SK-N-SH (cell line): ENCODE measurements around the gene SPATA6. TPM values are rescaled to one million over a fixed set of nuclear protein-coding genes. Genes with fewer than 3 reads are reported as not detected.

Experiments used
- CTCF ChIA-PET: fragments of 300-600, 350-600 bp; formaldehyde crosslinking; extraction: SDS; loops from one replicate; lab custom pipeline; 2021; lab: Yijun Ruan, JAX
- POLR2A ChIA-PET: fragments of 350-600 bp; sonication (Branson Sonifier 250); formaldehyde crosslinking; extraction: SDS; loops from one replicate; lab custom pipeline; 2020; ENCODE audit warnings: antibody characterized with exemption, inconsistent platforms; lab: Yijun Ruan, JAX
- DNase-seq: peaks from one replicate; pipeline ENCODE4 v3.0.0; 2012
- H2AFZ ChIP-seq: fragments of 200-600 bp; sonication (generic); 2 replicates; pipeline ENCODE4 v1.8.1; 2016; ENCODE audit warnings: antibody characterized with exemption, mild to moderate bottlenecking, low read depth
- H3F3A ChIP-seq: fragments of 200-600 bp; sonication (generic); replicated peaks from 2 replicates; pipeline ENCODE3; 2016; ENCODE audit warnings: antibody characterized with exemption, mild to moderate bottlenecking; ENCODE audit not compliant: insufficient read depth
- H3K27ac ChIP-seq, 2 experiments: fragments of 200-500 bp in 1 of 2; fragments of 200-600 bp in 1 of 2; sonication (Bioruptor generic) in 1 of 2; sonication (generic), shearing (Covaris generic) in 1 of 2; 2 replicates each; pipeline versions ENCODE4 v1.5.1 to v1.6.1; 2014 to 2016; ENCODE audit warnings: low read depth in 2 of 2, inconsistent platforms in 1 of 2, low read length in 1 of 2, mild to moderate bottlenecking in 1 of 2, mixed read lengths in 1 of 2
- H3K27me3 ChIP-seq: fragments of 200-600 bp; sonication (generic), shearing (Covaris generic); 2 replicates; pipeline ENCODE4 v1.6.1; 2016; ENCODE audit warnings: mixed run types; ENCODE audit not compliant: insufficient read depth
- H3K36me3 ChIP-seq, 2 experiments: fragments of 200-500 bp in 1 of 2; fragments of 200-600 bp in 1 of 2; sonication (Bioruptor generic) in 1 of 2; sonication (generic) in 1 of 2; replicated peaks in 1 of 2; 2 replicates each; pipeline versions ENCODE3 to v1.5.1; 2014 to 2016; ENCODE audit warnings: low read length in 1 of 2, mild to moderate bottlenecking in 1 of 2; ENCODE audit not compliant: insufficient read depth in 2 of 2, control insufficient read depth in 1 of 2
- H3K4me1 ChIP-seq, 2 experiments: fragments of 200-500 bp in 1 of 2; fragments of 200-600 bp in 1 of 2; sonication (Bioruptor generic) in 1 of 2; sonication (generic), shearing (Covaris generic) in 1 of 2; 2 replicates each; pipeline versions ENCODE4 v1.5.1 to v1.6.1; 2014 to 2016; ENCODE audit warnings: low read depth in 1 of 2, low read length in 1 of 2, mixed run types in 1 of 2; ENCODE audit not compliant: insufficient read depth in 2 of 2, control insufficient read depth in 1 of 2
- H3K4me2 ChIP-seq: fragments of 200-600 bp; sonication (generic), shearing (Covaris generic); 2 replicates; pipeline ENCODE4 v1.6.1; 2017; ENCODE audit warnings: mixed run types
- H3K4me3 ChIP-seq, 2 experiments: fragments of 200-500 bp in 1 of 2; fragments of 200-600 bp in 1 of 2; sonication (Bioruptor generic) in 1 of 2; sonication (generic), shearing (Covaris generic) in 1 of 2; 2 replicates each; pipeline versions ENCODE4 v1.5.1 to v1.8.1; 2014 to 2016; ENCODE audit warnings: low read depth in 2 of 2, inconsistent platforms in 1 of 2, low read length in 1 of 2, mild to moderate bottlenecking in 1 of 2, mixed read lengths in 1 of 2, moderate library complexity in 1 of 2
- H3K79me2 ChIP-seq: fragments of 200-600 bp; sonication (generic); 2 replicates; pipeline ENCODE4 v1.8.1; 2017; ENCODE audit warnings: mild to moderate bottlenecking; ENCODE audit not compliant: insufficient read depth
- H3K9ac ChIP-seq: fragments of 200-600 bp; sonication (generic); 2 replicates; pipeline ENCODE4 v1.6.1; 2017; ENCODE audit warnings: mixed run types
- H3K9me2 ChIP-seq: fragments of 200-600 bp; sonication (generic); 2 replicates; pipeline ENCODE4 v1.6.1; 2017; ENCODE audit warnings: mixed run types
- H3K9me3 ChIP-seq: fragments of 200-600 bp; sonication (generic); 2 replicates; pipeline ENCODE4 v1.6.1; 2017; ENCODE audit warnings: mixed run types, mild to moderate bottlenecking, moderate library complexity
- H4K20me1 ChIP-seq: fragments of 200-600 bp; sonication (generic); 2 replicates; pipeline ENCODE4 v1.6.1; 2017; ENCODE audit warnings: mild to moderate bottlenecking, mixed run types; ENCODE audit not compliant: insufficient read depth
- FOXJ3 ChIP-seq: sonication (generic); formaldehyde crosslinking; IDR thresholded peaks from 2 replicates; pipeline ENCODE4 v1.5.1; 2020; ENCODE audit warnings: mild to moderate bottlenecking, missing genetic modification reagents
- MEF2A ChIP-seq: IDR thresholded peaks from 2 replicates; pipeline ENCODE4 v1.4.0; 2012; ENCODE audit warnings: low read depth, borderline replicate concordance
- MXI1 ChIP-seq: IDR thresholded peaks from 2 replicates; pipeline ENCODE4 v1.6.1; 2012; ENCODE audit warnings: mild to moderate bottlenecking, low read depth, low read length, improper control_type of control experiment
- NFIC ChIP-seq: IDR thresholded peaks from 2 replicates; pipeline ENCODE4 v1.4.0; 2012; ENCODE audit warnings: borderline replicate concordance
- POLR2AphosphoS5 ChIP-seq: IDR thresholded peaks from 2 replicates; pipeline ENCODE4 v1.6.1; 2012; ENCODE audit warnings: low read depth, low read length
- TEAD4 ChIP-seq: IDR thresholded peaks from 2 replicates; pipeline ENCODE4 v1.4.0; 2012; ENCODE audit warnings: mild to moderate bottlenecking, borderline replicate concordance; ENCODE audit not compliant: insufficient read depth
- WGBS: methylation state at CpG from one replicate; pipeline ENCODE4 v1.1.6; 2017; ENCODE audit warnings: low lambda C conversion rate; 5-methylcytosine and 5-hydroxymethylcytosine counted together
- polyA plus RNA-seq, 3 experiments: library from polyadenylated mRNA; depleted of rRNA; stranded (reverse); fragments of >200 nt; gene quantifications; 2 replicates each; pipeline ENCODE4 v1.2.3, GENCODE V29; 2012
- TF ChIP-seq, protein P1 (sequence below): IDR thresholded peaks from 2 replicates; pipeline ENCODE4 v1.6.1; 2012; ENCODE audit warnings: mild to moderate bottlenecking, low read depth, low read length, moderate library complexity
- TF ChIP-seq, protein P2 (sequence below): IDR thresholded peaks from 2 replicates; pipeline ENCODE4 v1.4.0; 2012; ENCODE audit warnings: low read depth, borderline replicate concordance

SPATA6 gene
- polyA plus RNA-seq, 1 of the 3 experiments (the other 2 are of a cell fraction): 2.4 TPM

DNA sequence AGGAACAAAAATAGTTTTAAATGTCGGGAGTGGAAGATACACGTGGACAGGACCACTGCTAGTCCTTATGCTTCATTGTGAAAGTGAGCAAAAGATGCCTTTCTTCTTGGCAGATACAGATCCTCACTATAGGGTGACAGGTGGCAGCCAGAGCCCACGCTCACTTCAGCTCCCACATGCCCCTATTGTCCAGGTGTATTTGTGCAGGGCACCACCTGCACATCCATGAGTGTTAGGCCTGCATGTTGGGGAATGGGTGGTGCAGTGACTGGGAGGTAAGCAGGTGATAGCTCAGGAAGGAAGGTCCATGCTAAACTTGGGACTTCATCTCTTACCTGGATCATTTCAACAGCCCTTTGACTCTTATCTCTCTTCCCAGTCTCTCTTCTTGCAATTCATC is 222.1 kb downstream of the SPATA6 start:
- Histone ChIP-seq H3K27me3 (no peaks in the 10 kb centered on the region), H3K9me3 (no peaks in the 10 kb centered on the region), H3K4me3 (no peak overlapping the region), H3K9ac (no peak overlapping the region), H2AFZ (no peak overlapping the region), H3K4me1 (peaks cover 0 to 6% of the 10 kb centered on the region in 2 experiments; a peak in 1 of 4 replicates), H3K27ac (no peak overlapping the region), H3F3A (no peaks in the 10 kb centered on the region), H3K79me2 (no peaks in the 10 kb centered on the region), H3K4me2 (no peak overlapping the region), H3K9me2 (no peaks in the 10 kb centered on the region), H4K20me1 (no peaks in the 10 kb centered on the region), H3K36me3 (no peaks in the 10 kb centered on the region)
- POLR2A ChIA-PET: no interaction called here
- CTCF ChIA-PET: interaction anchor here (0.9 to 2.5 kb wide), 2 partner anchors 13 to 196 kb away, joined by 3 to 6 read pairs; no protein-coding TSS in a partner anchor
- DNase-seq: no peak
- TF ChIP-seq NFIC (no peak), MEF2A (no peak), FOXJ3 (no peak), MXI1 (no peak)
- 38% methylated on average over 3 of the region's 3 CpGs for WGBS

DNA sequence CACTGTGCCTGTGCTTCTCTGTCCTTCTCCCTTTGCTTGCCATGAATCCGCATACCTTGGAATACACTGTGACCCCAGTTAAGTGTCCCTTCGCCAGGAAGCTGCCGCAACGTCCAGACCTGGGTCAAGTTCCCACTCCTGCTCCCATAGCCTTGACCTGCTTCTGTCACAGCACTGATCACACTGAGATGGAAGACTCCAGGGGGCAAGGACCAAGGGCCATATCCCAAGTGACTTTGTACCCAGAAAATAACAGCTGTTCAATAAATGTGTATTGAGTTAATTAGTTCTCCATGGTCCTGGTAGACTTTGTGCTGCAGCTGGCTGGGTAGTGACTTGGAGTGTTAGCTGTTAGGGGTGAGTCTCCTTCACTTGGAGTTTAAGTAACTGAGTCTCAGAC is 223.6 kb downstream of the SPATA6 start:
- no peak overlapping the region for H2AFZ ChIP-seq
- no peaks in the 10 kb centered on the region for H3F3A ChIP-seq
- DNase-seq: no peak
- peaks cover 0 to 6% of the 10 kb centered on the region in 2 experiments; a peak in 1 of 4 replicates for H3K4me1 ChIP-seq
- H3K36me3 ChIP-seq: no peaks in the 10 kb centered on the region
- no peak overlapping the region for H3K9ac ChIP-seq
- H3K27ac ChIP-seq: no peak overlapping the region
- H3K9me3 ChIP-seq: no peaks in the 10 kb centered on the region
- 74% methylated on average over 4 of the region's 4 CpGs for WGBS
- CTCF ChIA-PET: interaction anchor here (2.9 kb wide), 1 partner anchor 12 kb away, joined by 16 read pairs; no protein-coding TSS in a partner anchor
- H3K4me3 ChIP-seq: no peak overlapping the region
- no peaks in the 10 kb centered on the region for H3K79me2 ChIP-seq
- no peak overlapping the region for H3K4me2 ChIP-seq
- no peaks in the 10 kb centered on the region for H4K20me1 ChIP-seq
- no peak for TF ChIP-seq POLR2AphosphoS5
- no peak for TF ChIP-seq TEAD4
- TF ChIP-seq, protein P1, sequence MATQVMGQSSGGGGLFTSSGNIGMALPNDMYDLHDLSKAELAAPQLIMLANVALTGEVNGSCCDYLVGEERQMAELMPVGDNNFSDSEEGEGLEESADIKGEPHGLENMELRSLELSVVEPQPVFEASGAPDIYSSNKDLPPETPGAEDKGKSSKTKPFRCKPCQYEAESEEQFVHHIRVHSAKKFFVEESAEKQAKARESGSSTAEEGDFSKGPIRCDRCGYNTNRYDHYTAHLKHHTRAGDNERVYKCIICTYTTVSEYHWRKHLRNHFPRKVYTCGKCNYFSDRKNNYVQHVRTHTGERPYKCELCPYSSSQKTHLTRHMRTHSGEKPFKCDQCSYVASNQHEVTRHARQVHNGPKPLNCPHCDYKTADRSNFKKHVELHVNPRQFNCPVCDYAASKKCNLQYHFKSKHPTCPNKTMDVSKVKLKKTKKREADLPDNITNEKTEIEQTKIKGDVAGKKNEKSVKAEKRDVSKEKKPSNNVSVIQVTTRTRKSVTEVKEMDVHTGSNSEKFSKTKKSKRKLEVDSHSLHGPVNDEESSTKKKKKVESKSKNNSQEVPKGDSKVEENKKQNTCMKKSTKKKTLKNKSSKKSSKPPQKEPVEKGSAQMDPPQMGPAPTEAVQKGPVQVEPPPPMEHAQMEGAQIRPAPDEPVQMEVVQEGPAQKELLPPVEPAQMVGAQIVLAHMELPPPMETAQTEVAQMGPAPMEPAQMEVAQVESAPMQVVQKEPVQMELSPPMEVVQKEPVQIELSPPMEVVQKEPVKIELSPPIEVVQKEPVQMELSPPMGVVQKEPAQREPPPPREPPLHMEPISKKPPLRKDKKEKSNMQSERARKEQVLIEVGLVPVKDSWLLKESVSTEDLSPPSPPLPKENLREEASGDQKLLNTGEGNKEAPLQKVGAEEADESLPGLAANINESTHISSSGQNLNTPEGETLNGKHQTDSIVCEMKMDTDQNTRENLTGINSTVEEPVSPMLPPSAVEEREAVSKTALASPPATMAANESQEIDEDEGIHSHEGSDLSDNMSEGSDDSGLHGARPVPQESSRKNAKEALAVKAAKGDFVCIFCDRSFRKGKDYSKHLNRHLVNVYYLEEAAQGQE: no peak
- TF ChIP-seq, protein P2, sequence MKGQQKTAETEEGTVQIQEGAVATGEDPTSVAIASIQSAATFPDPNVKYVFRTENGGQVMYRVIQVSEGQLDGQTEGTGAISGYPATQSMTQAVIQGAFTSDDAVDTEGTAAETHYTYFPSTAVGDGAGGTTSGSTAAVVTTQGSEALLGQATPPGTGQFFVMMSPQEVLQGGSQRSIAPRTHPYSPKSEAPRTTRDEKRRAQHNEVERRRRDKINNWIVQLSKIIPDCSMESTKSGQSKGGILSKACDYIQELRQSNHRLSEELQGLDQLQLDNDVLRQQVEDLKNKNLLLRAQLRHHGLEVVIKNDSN: no peak
- POLR2A ChIA-PET: no interaction called here
- H3K9me2 ChIP-seq: no peaks in the 10 kb centered on the region
- H3K27me3 ChIP-seq: no peaks in the 10 kb centered on the region
